HG02885 (cell line): Measurements from ENCODE around the gene C5orf24.
A peak's percentile ranks its signal among the peaks of the same experiment; 100 is the strongest.

Experiments
- ATAC-seq: cut with Tn5 transposase; IDR thresholded peaks from one replicate; pipeline ENCODE4 v1.9.1; 2021; ENCODE audit warnings: mild to moderate bottlenecking; ENCODE audit not compliant: unreplicated experiment, poor library complexity

Gene C5orf24

DNA sequence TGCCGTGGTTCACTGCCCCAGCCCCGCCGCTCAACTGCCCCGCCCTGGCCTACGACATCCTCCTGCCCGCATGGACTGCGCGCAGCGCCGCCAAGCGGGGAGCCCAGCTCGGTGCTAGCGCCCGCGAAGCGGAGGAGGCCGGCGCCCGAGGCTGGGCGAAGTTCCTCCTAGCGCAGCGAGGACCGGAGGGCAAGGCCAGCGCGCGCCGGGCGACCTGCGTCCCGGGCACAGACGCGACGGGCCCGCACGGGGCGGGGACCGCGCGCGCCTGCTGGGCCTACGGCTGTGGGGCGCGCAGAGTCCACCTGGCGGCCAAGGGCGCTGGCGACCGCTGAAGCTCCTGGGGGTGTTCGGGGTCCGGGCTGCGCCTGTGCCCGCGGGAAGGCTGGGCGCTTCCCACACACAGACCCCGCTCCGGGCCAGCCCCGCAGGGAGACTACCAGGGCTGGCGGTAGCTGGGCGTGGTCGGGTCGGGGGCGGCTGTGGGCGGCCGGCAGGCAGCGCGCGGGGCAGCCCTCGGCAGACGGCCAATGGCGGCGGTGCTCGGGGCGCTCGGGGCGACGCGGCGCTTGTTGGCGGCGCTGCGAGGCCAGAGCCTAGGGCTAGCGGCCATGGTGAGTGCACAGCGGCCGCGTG lies 59.0 kb downstream of the C5orf24 start, which contains the start of gene PCBD2:
Gene PCBD2 (plus strand): TSS at position 522 of the 636 bp plus-strand sequence. CDS start 9 bp downstream, at position 531.
- ATAC-seq, result peak; percentile 81

DNA sequence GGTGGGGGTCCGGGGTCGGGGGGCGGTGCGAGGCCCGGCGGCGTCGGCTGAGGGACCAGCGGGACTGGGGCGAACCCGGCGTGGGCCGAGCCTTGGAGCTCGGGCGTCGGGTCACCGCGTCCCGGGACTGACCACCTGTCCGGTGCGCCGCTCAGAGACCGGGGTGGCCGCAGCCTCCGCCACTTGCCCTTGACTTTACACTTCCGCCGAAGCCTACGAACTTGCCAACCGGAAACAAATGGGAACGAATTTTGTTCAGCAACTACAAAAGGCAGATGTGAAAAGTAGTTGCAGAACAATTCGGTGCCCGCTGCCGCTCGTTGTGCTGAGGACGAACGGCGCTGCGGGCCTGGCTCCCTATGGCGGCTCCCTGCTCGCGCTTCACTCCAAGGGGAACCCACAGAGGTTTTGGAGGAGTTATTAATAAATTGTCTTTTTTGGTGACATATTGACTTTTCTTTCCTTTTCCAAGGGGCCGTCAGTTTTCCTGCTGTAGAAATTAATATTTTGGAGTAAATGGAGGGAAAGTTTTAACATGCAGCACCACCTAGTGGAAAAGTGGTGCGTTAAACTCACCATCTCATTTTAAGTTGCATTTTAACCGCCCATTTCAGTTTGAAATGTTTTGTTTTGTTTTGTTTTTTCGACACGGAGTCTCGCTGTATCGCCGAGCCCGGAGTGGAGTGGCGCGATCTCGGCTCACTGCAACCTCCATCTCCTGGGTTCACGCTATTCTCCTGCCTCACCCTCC lies 59.7 kb downstream of the C5orf24 start:
- ATAC-seq, result peak; percentile 34

DNA sequence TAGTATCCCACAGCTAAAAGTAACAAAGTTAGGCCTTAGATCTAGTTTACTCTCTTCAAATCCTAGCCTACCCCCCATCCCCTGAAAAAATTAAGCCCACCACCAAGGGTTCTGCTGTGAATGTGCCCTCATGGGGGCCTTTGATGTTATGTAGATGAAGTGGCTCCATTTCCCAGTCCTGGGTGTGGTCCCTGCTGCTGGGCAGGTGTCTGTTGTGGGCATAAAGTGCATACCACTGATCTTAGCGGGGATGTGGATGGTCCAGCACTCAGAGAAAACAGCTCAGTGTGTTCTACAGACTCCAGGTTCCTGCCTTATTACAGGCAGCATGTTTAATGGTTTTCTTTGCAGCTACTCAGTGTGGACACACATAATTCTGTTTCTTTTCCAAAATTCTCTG lies 61.0 kb downstream of the C5orf24 start:
- ATAC-seq, result no peak
